Measurements from ENCODE around the gene COL6A3. TPM values are rescaled to one million over a fixed set of nuclear protein-coding genes. Genes with fewer than 3 reads are reported as not detected.
"Not testable (repeated sequence)": the region's sequence is repeated elsewhere in the genome, so short reads cannot be mapped to it uniquely, and the experiment has no call there.

The COL6A3 gene
- total RNA-seq, 1 experiment from 2014 or later = 204 TPM

DNA sequence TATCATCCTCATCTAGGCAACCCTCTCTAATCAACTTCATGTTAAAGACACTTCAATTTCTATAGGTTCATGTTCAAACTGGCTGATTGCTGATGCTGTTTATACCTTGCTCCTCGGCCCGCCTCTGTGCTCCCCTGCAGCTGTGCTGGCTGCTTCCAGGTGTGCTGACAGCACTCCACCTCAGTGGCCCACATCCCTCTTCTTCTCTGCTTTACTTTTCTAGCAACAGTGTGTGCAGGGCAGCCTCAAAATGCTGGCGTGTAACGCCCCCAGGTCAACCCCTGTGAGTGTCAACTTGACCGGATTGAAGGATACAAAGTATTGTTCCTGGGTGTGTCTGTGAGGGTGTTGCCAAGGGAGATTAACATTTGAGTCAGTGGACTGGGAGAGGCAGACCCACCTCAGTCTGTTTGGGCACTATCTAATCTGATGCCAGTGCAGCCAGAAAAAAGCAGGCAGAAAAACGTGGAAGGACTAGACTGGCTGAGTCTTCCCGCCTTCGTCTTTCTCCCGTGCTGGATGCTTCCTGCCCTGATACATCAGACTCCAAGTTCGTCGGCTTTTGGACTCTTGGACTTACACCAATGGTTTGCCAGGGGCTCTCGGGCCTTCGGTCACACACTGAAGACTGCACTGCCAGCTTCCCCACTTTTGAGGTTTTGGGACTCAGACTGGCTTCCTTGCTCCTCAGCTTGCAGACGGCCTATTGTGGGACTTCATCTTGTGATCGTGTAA lies 94.7 kb downstream of the COL6A3 start:
- DNase-seq (ENCODE audit: low spot score) = no peak

DNA sequence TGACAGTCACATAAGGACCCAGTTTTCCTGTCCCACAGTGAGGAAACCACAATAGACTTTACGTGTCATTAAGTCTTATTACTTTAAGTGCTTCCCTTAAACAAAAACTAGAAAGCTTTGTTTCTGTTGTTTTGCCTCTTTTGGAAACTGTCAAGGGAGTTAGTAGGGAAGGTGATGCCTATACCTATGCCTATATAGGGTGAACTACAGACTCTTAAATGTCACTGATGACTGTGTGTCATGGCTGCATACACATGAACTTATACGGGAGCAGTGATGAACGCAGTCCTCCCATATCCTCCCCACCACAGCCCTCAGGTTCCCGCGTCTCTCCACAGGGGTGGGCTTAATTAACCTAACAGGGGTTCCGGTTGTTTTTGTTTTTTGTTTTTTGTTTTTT lies 97.6 kb downstream of the COL6A3 start:
- no peak for DNase-seq (ENCODE audit: low spot score)

DNA sequence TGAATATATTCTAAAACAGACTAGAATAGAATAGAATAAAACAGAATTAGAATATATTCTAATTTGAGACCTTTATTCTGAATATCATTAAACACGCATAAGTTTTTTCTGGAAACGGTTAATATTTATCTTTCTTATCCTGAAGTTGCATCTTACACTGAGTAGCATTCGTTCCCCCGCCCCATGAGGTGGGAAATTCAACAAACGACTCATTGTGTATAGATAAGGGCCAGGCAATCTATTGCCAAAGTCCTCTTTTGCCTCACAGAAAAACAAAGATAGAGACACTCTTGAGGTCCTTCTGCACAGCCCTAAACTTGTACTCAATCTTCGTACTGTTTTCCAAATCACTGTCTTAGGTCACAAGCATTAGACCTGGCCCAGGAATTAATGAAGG lies 98.1 kb downstream of the COL6A3 start:
- no peak for DNase-seq (ENCODE audit: low spot score)

DNA sequence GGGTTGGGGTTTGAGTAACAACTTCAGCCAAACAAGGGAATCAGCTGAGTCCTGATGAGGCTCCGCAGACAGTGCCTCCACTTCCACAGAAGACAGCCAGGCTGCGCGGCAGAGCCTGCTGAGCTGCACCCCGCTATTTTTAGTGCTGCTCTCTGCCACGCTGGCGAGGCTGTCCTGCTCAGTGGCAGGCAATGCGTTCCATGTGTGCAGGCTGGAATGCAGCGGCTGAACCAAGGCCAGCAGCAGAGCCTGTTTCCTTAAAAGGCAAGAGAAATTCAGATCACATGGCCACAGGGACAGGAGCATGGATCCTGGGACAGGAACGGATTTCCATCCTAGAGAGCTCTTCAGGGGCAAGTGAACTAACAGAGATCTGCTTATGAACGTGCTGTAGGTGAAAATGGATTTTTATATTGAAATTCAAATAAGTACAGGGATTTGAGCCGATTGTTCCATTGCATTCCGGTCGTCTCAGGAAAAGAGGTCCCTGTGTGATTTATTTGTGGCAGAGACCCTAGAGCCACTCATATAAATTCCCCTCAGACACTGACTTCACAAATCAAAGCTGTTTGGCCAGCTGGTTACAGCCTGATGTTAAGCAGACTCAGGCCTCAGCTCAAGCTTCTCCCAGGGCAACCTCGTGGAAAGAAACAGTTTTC lies 98.7 kb downstream of the COL6A3 start:
- DNase-seq (ENCODE audit: low spot score) = peak; percentile 76

DNA sequence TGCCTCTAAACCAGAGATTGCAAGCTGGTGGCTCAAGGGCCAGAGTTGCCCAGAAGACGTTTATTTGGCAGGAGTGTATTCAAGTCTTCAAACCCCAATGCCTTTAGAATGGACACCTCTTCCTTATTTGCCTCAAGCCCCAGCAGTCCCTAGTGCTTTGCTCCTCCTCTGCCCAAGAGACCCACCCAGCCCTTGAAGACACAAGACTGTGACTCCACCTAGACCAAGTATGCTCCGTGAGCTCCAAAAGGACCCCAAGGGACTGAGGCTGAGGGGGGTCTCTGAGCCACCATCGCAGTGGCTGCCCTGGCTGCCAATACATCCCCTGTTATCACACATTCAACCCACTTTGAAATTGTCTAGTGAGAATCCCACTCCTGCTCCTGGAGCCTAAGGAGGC lies 99.3 kb downstream of the COL6A3 start:
- DNase-seq (ENCODE audit: low spot score) = no peak

DNA sequence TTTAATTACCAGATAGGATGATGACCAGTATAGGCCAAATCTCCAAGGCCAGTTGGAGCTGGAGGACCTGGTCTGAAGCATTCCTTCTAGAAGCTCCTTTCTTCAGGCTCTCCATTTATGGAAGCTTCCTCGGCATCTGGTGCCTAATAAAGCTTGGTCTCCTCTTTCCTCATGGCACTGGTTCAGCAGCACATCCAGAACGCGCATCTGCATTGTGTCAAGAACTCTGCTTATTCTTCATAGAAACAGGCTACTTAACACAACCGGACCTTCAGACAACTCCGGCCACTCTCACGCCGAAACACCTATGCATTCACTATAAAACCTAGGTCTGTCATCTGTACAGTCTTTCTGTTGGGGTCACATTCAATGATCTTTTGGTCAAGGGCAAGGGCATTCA lies 99.8 kb downstream of the COL6A3 start:
- no peak for DNase-seq (ENCODE audit: low spot score)

DNA sequence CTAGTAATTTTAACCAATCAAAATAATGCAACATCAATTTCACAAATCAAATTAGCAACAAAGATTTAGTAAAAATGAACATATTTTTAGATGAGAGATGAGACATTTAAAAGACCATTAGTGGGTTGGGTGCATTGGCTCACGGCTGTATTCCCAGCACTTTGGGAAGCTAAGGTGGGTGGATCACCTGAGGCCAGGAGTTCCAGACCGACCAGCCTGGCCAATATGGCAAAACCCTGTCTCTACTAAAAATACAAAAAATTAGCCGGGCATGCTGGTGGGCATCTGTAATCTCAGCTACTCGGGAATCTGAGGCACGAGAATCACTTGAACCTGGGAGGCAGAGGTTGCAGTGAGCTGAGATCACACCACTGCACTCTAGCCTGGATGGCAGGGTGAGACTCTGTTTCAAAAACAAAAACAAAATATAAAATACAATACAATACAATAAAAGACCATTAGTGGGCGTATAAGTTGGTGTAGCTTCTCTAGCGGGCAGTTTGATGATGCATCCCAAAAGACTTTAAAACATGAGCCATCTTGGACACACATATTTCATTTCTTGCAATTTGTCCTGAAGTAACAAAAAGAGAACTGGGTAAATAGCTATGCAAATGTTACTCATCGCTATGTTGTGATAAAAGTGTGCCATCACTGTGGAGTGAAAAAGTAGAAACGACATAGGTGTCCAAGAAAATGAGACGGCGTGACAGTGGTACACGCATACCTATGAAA lies 101.8 kb downstream of the COL6A3 start:
- DNase-seq (ENCODE audit: low spot score) = no peak

DNA sequence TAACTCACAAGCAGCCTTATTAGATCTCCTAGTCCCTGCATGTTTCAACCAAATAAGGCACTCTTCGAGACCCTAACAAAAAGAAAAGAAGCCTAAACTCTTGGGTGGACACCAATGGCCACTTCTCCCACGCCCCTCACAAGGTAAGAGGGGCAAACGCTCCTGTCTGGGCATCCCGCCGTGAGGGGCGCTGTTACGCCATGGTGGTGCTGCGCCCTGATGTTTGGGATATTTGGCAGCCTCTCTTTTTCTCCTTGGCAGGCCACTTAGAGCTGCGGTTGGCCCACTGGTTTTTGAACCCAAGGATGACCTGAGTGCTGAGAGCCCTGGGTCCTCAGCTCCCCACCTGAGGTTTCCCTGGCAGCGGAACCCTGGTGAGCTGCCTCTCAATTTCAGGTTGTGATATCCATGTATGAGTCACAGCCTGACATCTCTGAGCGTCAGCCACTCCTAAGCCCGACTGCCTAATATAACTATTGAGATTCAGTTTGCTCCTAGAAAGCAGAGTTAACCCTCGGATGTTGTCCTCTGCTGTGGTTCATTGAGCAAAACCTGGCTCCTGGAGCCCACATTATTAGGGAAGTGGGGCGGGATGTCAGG lies 103.3 kb downstream of the COL6A3 start:
- DNase-seq (ENCODE audit: low spot score) = no peak

DNA sequence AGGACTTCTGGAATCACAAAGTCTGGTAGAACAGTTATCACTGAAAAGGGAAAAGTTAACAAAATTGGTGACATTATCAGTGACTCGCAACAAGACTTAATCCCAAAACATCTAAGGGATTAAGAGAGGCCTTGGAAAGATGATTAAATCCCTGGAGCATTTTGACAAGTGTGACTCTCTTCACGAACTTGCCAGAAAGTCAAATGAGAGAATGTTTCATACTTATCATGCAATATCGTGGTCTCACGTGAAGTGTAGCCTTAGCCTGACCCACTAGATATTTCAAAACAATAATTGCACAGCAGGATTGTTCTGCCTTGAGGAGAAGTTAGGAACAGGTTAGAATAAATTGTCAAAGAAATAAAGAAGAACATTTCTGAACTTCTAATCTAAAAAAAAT lies 104.5 kb downstream of the COL6A3 start:
- DNase-seq (ENCODE audit: low spot score) = no peak

DNA sequence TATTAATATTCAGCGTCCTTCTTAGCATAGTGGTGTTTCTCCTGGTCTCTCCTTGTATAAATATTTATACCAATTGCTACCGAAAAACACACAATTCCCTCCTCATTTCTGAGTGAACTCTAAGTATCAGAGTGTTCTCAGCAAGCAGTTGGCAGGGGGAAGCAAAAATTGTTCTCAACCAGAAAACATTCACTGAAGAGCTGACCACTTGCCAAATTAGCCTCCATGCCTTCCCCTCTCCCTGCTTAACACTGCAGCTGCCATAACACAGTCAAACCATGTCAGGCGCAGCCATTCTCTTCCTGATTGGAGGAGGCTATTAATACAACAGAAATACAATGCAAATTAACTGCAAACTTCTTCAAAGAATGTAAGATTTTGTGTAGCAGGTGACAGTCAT lies 105.0 kb downstream of the COL6A3 start:
- no peak for DNase-seq (ENCODE audit: low spot score)

DNA sequence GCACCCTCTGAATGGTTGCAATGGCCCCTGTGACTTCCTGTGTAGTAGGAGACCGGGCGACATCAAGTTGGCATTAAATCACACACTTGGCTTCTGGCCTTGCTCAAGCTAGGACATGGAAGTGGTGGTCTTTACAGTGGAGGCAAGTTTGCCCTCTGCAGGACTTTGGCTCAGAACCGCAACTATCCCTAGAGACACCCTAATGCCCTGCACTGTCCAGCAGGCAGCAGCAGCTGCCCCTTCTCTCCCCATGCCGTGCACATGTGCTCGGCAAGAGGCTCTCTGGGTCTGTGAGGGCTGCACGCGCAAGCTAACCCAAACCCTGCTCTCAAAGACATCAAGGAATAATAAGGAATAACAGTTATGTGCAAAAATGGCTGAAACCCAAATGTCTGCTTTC lies 106.5 kb downstream of the COL6A3 start:
- DNase-seq (ENCODE audit: low spot score) = no peak

DNA sequence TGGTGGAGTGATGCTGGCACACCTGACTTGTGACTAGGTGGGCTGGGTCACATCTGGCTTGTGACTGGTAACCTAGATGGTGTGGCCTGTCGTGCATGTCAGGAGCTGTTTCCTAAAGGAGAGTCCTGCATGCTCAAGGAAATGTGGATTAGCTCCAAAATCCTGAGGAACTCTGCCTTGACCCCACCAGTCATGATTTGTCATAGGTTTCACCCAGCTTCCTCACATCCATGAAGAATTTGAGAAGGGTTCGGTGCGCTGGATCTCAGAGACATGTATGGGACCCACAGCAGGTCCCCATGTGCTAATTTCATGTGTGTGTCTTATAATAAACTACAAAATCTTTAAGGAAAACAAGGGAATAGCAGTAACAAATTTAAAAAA lies 107.2 kb downstream of the COL6A3 start:
- DNase-seq (ENCODE audit: low spot score) = no peak

DNA sequence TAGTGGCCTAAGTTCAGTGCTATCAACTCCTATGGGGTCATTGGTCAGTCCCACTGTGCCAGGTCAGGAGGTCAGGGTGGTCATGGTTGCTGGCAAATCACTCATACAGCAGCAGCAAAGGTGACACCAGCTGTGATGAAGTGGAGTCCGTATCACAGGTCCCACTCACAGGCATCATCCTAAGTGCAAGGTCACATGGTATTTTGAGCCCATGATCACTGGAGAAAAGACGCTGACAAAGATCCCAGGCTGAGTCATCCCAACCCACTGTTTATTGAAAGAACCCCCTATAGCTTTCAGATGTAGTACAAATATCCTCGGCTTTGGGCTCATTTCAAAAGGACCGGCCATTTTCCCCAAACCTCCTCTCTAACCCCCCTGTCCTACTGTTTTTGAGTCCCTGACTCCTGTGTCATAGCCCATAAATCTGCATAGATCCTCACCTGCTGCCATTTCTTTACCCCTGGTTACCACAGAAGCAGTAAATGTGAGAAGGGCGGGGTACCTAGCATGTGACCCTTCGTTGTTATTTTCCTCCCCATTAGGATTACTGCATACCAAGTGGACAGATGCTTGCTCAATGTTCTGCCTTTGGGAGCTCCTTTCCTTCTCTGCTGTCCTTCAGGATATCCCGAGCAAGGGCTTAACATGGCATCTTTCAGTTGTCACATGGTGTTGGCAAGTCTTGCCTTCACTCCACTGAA lies 107.7 kb downstream of the COL6A3 start:
- peak; percentile 62 for DNase-seq (ENCODE audit: low spot score)

DNA sequence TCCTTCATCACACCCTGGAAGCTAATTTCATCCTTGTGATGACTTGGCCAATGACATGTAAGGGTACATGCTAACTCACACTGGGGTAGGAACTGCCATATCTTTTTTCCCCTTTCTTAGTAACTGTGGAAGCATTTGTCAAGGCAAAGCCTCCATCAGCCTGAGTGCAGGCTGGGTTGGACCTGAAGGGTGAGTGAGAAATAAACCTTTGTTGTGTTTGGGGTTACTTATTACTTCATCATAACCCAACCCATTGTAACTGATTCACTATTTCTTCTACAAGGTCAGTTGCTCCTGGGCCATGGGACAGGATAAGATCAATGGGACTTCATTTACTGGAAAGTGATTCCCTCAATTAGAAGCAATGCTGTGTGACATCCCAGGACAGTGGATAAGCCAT lies 108.4 kb downstream of the COL6A3 start:
- DNase-seq (ENCODE audit: low spot score) = no peak

DNA sequence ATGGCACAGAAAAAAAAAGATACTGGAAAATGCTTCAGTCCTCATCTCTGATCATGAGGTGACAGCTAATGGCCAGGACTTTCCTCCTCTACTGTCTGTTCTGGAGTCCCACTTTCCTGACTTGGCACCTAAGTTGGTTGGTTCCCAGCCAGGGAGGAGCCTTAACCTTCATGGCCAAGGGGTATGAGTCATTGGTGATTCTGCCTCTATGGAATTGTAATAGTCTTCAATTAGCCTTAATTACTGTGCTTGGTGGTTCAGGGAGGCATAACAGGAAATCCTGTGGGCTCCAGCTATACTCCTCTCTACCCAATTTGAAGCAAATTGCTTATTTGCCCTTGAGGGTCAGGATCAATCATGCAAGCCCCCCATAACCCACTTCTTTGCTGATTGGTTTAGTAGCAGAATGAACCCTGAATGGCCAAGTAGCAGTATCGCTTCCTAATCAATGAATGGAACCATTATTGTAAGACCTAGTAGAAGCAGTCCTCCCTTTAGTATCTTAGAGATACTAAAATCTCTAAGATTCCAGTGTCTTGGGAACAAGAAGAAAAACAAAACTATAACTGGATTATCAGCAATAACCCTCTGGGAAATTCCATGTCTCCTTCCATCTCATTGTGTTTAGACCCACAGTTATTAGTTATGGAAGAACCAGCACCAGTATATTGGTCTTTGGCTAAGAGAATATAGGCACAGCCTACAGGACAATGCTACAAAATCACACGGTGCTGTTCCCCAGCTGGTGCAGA lies 109.0 kb downstream of the COL6A3 start:
- peak; percentile 65 for DNase-seq (ENCODE audit: low spot score)

DNA sequence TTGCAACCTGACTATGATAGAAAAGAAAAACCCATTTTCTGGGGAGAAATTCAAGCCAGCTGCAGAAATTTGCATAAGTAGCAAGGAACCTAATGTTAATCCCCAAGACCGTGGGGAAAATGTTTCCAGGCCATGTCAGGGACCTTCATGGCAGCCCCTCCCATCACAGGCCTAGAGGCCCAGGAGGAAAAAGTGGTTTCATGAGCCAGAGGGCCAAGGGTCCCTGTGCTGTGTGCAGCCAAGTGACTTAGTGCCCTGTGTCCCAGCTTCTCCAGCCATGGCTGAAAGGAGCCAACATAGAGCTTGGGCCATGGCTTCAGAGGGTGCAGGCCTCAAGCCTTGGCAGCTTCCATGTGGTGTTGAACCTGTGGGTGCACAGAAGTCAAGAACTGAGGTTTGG lies 110.7 kb downstream of the COL6A3 start:
- DNase-seq (ENCODE audit: low spot score) = not testable (repeated sequence)

DNA sequence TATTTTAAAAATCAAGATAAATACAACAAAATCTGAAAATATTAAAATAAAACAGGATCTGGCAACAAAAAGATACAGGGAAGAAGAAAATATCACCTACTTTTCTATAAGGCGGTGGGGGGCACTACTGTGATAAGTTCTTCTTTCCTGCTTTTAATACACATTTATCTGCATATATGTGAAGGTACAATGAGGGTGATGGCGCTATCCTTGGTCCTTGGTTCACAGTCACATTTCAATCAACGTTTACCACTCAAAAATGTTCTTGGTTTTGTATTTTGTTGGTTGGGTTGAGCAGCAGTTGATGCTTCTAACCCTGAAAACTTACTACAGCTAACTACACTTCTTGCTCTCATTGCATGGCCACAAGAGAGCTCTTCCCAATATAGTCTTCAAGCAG lies 112.4 kb downstream of the COL6A3 start:
- no peak for DNase-seq (ENCODE audit: low spot score)

DNA sequence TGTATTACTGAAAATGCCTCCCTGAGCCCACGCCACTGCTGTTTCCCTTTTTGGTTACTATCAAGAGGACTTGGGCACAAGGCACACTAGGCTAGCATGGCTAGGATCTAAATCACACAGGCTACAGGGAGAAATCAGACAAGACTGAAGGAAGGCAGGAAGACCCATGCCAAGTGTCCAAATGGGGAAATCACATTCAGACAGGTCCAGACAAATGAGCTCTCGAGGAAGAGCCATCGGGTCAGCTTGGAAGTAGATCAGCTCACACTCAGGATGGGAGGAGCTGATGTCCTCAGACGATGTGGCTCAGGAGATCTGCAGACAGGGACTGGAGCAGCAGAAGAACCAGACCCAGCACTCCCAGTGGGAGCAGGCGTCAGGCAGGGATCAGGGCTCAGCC lies 113.2 kb downstream of the COL6A3 start:
- no peak for DNase-seq (ENCODE audit: low spot score)

DNA sequence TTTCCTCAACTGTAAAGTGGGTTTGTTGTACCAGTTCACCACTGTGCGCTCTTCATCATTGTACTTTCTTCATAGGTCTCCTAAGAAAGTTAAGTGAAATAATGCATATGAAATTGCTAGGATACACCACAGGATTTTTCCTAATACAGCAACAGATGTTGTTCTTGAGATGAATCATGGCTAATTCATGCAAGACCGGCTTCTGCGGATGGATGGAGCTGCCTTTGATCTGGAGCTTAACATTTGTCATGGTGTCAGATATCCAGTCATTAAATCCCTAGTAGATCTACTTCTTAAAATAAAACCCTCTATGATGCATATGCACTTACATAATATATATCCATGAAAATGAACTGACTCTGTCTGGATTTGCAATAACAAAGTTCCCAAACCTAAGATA lies 114.1 kb downstream of the COL6A3 start:
- DNase-seq (ENCODE audit: low spot score) = peak; percentile 69

DNA sequence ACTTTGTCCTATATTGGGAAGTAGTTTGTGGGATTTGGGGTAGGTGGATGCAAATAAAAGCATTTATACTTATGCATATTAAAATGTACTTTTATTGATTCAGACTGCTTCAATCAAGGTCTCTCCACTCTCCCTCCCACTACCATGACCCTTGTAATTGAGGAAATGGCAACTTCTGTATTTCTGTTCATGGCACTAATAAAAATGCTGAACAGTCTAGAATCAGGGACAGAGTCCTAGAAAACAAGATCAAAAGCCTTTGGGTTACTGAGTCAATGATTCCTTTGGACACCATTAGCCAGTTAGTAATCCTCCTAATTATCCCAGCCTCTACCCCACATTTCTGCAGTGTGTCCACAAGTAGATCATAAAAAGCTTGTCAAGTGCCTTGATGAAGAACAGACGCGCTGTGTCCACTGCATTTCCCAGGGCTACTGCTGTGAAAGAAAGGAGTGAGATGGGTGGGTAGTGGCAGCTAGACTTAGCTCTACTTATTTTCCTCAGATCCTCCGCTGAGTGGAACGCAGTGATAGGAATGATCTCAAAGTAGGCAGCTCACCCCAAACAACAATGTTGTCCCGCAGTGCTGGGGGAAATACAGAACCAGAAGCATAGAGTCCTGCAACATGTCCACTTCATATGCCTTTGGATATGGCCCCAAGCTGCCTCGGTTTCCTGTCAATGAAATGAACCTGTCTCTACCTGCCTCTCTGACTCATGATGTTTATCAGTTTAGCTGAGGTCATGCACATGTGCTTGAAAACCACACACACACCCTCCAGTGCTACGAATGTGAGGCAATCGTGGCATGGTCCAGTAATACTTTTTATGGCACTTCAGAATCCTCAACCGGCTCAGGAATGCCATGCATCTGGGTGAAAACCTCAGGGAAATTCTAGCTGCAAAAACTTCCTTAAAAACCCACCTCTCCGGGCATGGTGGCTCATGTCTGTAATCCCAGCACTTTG lies 115.5 kb downstream of the COL6A3 start:
- peak; percentile 91 for DNase-seq (ENCODE audit: low spot score)
